DMS153 (cell line): ENCODE data around the gene KCNMA1.

Experiments used
- DNase-seq: peaks from one replicate; lab custom pipeline; 2025; lab: John Stamatoyannopoulos, UW

KCNMA1 gene

GRCh38 chr10:77041636-77042258, 595.9 kb downstream of the KCNMA1 start:
- DNase-seq = no peak

DNA sequence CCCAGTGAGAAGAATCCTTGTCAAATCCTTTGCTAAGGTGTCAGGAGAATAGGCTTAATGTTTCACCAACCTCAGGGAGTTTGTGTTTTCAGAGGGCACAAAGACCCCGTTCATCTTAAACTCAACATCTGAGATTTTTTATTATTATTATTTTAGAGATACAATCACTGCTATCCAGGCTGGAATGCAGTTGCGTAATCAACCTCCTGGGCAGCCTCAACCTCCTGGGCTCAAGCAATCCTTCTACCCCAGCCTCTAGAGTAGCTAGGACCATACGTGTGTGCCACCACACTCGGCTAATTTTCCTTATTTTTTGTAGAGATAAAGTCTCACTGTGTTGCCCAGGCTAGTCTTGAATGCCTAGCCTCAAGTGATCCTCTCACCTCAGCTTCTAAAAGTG, 599.2 kb downstream of the KCNMA1 start:
- DNase-seq = no peak

DNA sequence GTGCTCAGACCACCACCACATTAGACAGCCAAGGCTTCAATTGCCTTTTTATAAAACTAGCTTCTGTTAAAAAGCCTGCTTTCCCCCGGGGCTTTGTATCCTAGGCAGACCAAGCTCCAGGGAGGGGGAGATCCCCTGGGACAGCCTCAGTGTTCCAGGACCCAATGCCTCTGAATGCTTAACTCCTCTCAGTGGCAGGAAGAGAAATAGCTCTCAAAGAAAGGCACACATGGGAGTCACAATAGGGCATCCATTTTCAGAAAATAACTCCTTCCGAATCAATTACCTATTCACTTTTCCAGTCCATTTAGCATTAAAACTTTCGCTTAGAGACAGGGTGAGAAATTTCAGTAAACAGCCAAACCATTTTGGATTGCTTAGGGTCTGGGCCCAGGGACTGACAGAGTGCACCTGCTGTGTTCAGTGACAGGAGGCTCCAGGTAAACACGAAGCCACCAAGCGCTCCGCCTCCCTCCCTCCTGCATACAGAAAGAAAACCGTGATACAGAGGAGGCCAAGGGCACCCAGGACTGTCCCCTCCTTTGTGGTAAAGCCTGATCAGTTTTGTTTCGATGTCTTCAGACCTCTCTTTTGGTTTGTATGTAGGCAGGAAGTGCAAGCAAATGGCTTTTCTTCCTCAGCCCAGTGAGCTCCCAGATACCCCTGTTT, 599.7 kb downstream of the KCNMA1 start:
- peak; percentile 72 for DNase-seq

DNA sequence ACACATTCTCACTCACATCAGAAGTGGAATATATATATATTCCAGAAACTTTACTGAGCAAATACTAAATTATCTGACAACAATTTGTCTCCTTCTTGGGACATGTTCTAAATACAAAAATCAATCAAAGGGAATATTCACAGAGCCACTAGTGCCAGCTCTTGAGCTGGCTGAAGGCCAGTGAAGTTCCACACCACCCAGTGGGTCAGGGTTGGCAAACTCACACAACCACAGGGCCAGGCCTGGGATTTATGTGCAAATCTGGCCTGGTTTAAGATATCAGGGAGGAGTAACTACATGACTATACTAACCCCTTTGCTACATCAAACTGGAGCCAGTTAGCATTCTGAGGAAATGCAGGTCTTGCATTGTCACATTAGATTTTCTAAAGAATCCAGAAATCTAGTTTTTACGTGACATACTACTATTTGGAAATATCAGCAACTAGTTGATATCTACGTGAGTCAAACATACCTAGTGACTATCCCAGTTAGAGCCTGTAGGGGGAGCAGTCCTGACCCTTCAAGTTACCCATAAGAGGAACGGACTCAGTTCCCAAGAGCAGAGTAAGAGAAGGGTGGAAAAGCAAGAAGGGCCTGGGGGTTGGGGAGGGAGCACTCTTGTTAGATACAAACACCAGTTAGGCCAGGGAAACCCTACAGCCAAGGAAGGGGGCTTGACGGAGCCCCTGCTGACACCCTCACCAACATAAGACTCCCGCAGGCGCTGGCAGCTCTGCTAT, 600.4 kb downstream of the KCNMA1 start:
- DNase-seq = peak; percentile 53

DNA sequence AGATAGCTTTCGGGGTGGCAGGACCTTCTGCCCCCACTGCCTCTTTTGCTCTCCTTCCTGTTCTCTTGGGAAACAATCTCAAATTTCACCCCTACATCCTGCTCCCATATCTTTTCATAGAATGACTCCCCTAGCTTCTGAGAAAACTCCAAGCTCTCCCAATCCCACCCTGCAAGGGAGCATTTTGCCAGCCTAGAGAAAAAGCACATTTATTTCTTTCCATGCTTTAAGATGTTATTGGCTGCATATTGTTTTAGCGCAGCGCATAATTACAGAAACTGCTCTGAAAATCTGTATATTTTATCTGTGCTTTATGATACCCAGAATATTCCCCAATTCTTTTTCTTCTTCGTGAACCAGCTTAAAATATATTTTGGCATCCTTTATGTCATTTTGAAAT, 601.3 kb downstream of the KCNMA1 start:
- no peak for DNase-seq

DNA sequence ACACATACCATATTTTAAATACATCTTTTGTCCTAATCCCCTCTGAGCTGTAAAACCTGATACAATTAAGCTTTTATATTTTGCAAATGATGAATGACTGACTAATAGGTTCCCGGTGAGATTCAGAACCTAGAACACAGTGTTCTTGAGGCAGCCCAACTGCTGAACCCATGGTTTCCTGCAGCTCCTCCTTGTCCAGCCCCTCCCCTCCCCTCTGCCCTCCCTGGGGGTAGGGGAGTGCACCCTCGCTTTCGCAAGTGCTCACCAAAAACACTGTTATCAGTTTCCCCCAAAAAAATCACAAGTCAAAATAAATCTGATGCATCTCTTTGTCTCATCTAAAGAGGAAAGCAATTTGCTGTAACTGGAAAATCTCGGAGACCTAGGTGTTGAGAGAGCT, 602.8 kb downstream of the KCNMA1 start:
- no peak for DNase-seq

DNA sequence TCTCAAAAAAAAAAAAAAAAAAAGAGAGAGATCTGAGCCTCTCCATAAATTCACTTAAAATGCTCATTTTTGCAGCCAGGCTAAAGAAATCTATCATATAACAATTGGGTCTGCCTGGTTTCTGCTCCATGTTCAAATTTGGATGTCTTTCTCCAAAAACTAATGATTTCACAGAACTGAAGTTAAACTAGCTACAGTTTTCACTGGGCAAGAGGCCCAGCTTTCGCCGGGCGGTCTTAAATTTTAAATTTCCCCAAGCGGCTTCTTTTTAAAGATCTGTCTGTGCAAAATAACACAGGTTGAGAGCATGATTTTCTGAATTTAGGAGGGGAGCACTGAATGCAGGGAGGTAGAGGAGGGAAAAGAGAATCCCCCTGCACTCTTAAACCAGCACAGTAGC, 603.4 kb downstream of the KCNMA1 start:
- DNase-seq = no peak

GRCh38 chr10:77032188-77032570, 605.4 kb downstream of the KCNMA1 start:
- no peak for DNase-seq

- no peak for DNase-seq
Observed at GRCh38 chr10:77031531-77032187, 605.9 kb downstream of the KCNMA1 start.

GRCh38 chr10:77030974-77031373, 606.6 kb downstream of the KCNMA1 start:
- DNase-seq = no peak

DNA sequence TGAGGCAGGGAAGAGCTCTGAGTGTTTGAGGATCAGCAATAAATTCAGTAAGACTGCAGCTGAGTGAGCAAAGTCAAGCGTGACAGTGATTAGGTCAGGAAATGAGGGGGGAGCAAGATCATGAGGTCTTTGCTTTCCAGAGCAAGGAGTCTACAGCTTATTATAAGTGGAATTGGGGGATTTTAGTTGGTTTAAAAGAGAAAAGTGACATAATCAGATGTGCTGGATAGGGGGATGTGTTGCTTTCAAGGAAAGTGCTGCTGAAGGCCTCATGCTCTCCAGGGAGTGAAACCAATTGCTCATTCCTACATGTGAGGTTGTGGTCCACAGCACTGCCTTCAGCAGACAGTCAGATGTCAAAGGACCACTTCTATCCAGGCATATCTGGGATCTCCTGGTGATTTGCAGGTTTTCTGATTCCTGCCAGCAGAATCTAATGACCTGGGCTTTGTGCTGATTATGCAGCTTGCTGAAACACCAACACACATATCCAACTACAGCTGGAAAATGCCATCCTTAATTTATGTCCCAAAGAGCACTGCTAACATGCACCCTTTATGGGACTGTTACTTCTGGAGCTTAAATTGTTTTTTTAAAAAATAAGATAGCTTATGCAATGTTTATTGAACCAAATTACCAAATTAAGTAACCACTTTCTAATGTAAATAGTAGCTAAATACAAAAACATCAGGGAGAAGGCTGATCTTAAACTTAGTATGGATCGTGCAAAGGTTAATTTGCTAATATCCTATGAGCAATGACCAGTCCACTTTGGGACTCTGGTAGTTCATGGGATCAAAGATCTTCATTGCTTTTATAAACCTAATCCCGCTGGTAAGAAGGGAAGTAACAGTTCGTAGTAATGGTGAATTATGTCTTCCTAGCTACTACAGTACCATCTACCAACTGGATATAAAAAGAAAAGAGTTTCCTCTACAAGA, 607.6 kb downstream of the KCNMA1 start:
- DNase-seq = no peak

DNA sequence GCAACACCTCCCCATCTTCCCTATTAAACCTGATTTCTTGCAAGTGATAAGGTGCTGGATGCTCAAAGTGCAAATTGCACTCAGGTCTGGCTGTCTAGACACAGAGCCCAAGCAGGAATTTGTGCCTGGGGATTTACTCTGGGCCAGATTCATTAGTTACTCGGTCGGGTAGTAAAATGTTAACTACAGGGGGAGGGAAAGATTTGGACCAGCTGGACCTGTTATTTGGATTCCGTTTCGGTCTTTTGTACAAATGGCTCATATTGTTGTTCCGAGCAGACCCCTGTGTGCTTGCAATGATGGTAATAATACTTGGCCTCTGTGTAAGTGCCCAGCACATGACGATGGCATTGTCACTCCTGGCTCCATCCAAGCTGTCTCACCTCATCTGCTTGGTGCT, 609.6 kb downstream of the KCNMA1 start:
- no peak for DNase-seq

GRCh38 chr10:77027576-77027975, 610.0 kb downstream of the KCNMA1 start:
- DNase-seq = no peak

DNA sequence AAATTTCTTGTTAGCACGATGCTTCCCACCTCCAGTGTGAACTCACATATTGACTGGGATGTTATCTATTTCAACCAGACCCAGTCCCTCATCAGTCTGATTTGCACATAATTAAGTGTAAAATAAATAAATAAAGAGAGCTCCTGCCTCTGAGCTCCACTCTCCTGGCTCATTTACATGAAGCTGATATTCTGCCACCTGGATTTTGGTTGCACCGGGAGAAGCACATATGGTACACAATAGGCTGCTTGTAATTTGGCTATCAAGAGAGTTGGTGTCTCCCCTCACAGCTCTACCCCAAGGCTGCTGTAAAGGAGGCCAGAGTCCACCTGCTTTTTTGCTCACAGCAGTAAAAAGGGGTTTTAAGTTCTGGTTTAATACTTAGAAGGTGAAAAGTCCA, 610.5 kb downstream of the KCNMA1 start:
- DNase-seq = no peak

- no peak for DNase-seq
Observed at GRCh38 chr10:77026148-77026547, 611.5 kb downstream of the KCNMA1 start.

DNA sequence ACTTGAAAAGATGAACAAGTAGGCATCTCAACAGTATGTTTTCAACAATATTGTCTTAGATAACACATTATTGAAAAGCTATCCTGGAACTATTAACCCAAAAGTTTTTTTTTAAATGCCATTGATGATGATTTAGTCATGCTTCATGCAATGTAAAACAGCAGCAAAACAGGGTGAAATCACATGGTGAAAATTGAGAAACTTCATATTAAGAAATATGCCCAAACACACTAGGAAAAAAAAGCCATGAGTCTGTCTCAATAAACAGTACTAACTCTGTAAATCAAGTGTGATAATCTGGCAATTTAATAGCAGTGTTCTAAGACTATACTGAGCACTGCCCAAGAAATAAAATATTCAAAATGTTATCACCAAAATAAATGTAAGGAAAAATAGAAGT, 613.1 kb downstream of the KCNMA1 start:
- no peak for DNase-seq

- no peak for DNase-seq
Observed at GRCh38 chr10:77023396-77023795, 614.2 kb downstream of the KCNMA1 start.

GRCh38 chr10:77022671-77023070, 614.9 kb downstream of the KCNMA1 start:
- DNase-seq = no peak

DNA sequence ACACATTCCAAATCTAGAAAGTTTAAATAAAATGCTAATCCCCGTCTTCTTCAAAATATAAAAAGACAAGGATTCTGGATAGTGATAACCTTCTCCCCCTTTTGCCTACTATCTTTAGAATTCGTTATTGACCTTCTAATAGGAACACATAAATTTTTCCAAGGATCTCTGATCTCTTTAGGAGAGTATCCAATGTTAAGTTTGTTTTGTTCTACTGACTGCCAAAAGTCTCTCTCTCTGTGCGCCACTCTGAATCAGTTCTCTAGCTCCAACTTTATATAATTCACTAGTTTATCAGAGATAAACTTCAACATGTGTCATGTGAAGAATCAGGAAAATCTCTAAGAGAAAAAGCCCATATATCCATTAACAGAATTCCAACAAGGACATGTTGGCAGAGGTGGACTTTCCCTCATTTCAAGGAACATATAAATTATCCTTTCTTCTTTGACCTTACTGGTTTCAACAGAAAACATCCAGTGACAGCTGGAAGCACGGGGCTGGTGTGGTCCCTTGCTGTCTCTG, 615.6 kb downstream of the KCNMA1 start:
- no peak for DNase-seq

DNA sequence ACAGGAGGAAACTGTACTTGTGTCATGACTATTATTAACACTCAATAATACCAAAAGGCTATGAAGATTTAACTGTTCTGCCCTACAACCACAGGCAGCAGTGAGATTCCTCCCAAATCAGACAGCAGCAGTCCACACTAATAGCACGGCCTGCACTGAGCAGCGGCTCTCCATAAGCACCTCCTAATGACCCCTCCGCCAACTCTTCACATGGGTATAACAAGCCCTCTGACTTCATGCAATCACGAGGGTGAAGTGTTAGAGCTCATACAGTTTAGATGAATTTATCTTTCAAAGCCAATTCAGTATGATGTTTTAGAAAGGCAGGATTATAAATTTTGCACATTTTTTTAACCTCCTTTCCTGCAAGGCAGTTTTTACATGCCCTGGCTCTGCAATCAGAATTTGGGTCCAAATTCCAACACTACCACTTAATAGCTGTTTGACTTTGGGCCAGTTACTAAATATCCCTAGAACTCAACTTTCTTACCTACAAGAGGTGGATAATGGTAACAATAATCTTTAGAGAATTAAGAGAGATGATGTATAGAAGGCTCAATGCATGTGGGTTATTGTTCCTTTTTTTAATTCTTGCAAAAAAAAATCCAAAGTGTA, 617.1 kb downstream of the KCNMA1 start:
- DNase-seq = no peak

GRCh38 chr10:77016855-77017254, 620.8 kb downstream of the KCNMA1 start:
- no peak for DNase-seq
